GM12878 (cell line): ENCODE results near the gene IQGAP3. TPM values are rescaled to one million over a fixed set of nuclear protein-coding genes. Genes with fewer than 3 reads are reported as not detected.

ENCODE experiments used
- BCL3 ChIP-seq: IDR thresholded peaks from 2 replicates; pipeline ENCODE4 v1.6.1; 2011; ENCODE audit warnings: borderline replicate concordance, low read depth, mild to moderate bottlenecking, moderate library complexity, low read length; ENCODE audit not compliant: insufficient read depth, poor library complexity, severe bottlenecking
- E2F8 ChIP-seq: fragments of 450-650 bp; IDR thresholded peaks from 2 replicates; pipeline ENCODE4 v1.6.1; 2018; ENCODE audit warnings: mild to moderate bottlenecking, low read depth, moderate library complexity; ENCODE audit not compliant: partially characterized antibody
- EGR1 ChIP-seq, 2 experiments: IDR thresholded peaks; 1 replicate in 1 of 2; 2 replicates in 1 of 2; pipeline ENCODE4 v1.6.1; 2011 to 2012; ENCODE audit warnings: low read depth in 2 of 2, low read length in 2 of 2, borderline replicate concordance in 1 of 2, mild to moderate bottlenecking in 1 of 2, moderate library complexity in 1 of 2
- FOS ChIP-seq: IDR thresholded peaks from 3 replicates; pipeline ENCODE4 v1.6.1; 2011; ENCODE audit warnings: borderline replicate concordance; ENCODE audit not compliant: insufficient read length; ENCODE audit errors: extremely low read depth
- FOXM1 ChIP-seq: IDR thresholded peaks from 2 replicates; pipeline ENCODE4 v1.6.1; 2012; ENCODE audit warnings: low read depth, mild to moderate bottlenecking, inconsistent platforms, low read length, moderate library complexity
- MAX ChIP-seq: IDR thresholded peaks from 2 replicates; pipeline ENCODE4 v1.6.1; 2012; ENCODE audit warnings: low read depth, low read length, improper control_type of control experiment
- NBN ChIP-seq: fragments of 450-650 bp; IDR thresholded peaks from 2 replicates; pipeline ENCODE4 v1.6.1; 2016
- NKRF ChIP-seq: fragments of 450-650 bp; conservative IDR thresholded peaks from 2 replicates; pipeline ENCODE4 v1.6.1; 2017; ENCODE audit warnings: mild to moderate bottlenecking, moderate library complexity
- NR2C1 ChIP-seq: fragments of 450-650 bp; IDR thresholded peaks from 2 replicates; pipeline ENCODE4 v1.6.1; 2017; ENCODE audit warnings: antibody characterized with exemption, mild to moderate bottlenecking, moderate library complexity
- NR2C2 ChIP-seq: IDR thresholded peaks from 2 replicates; pipeline ENCODE4 v1.6.1; 2011; ENCODE audit warnings: borderline replicate concordance, low read depth; ENCODE audit not compliant: control insufficient read depth, insufficient read length
- PKNOX1 ChIP-seq: fragments of 450-650 bp; IDR thresholded peaks from 2 replicates; pipeline ENCODE4 v1.6.1; 2016; ENCODE audit warnings: mild to moderate bottlenecking
- SMARCA5 ChIP-seq: fragments of 450-650 bp; IDR thresholded peaks from 2 replicates; pipeline ENCODE4 v1.6.1; 2017; ENCODE audit warnings: mild to moderate bottlenecking
- STAT3 ChIP-seq: IDR thresholded peaks from 2 replicates; pipeline ENCODE4 v1.6.1; 2011; ENCODE audit warnings: low read depth, low read length, improper control_type of control experiment
- SUZ12 ChIP-seq: fragments of 200-600 bp; sonication (generic); IDR thresholded peaks from one replicate; pipeline ENCODE4 v1.6.1; 2018; ENCODE audit warnings: antibody characterized with exemption, mild to moderate bottlenecking; ENCODE audit not compliant: unreplicated experiment
- TARDBP ChIP-seq: IDR thresholded peaks from 2 replicates; pipeline ENCODE4 v1.6.1; 2016; ENCODE audit warnings: borderline replicate concordance
- ZBTB40 ChIP-seq: fragments of 450-650 bp; IDR thresholded peaks from 2 replicates; pipeline ENCODE4 v1.6.1; 2016; ENCODE audit warnings: mild to moderate bottlenecking, moderate library complexity, borderline replicate concordance
- ZNF384 ChIP-seq: IDR thresholded peaks from 2 replicates; pipeline ENCODE4 v1.6.1; 2012; ENCODE audit warnings: low read depth, mild to moderate bottlenecking, low read length, improper control_type of control experiment, borderline replicate concordance
- polyA plus RNA-seq, 11 experiments: library from polyadenylated mRNA; depleted of rRNA in 4 of 11; unstranded in 6 of 11; stranded (reverse) in 5 of 11; fragments of >200 nt; fragmentation: Nextera tagmentation in 4 of 11; fragmentation: Illumina TruSeq in 1 of 11; extraction: Ambion mirVana in 4 of 11; extraction: Trizol in 1 of 11; gene quantifications; 1 replicate in 1 of 11; 2 replicates in 10 of 11; pipeline versions ENCODE4 v1.2.1 to v1.2.3, GENCODE V29; 2011 to 2016; ENCODE audit warnings: inconsistent platforms in 2 of 11, missing spikeins in 2 of 11, low read depth in 1 of 11
- total RNA-seq, 4 experiments: library from RNA; depleted of rRNA in 3 of 4; stranded (reverse); fragments of >200 nt in 3 of 4; fragmentation: Illumina TruSeq in 1 of 4; extraction: Trizol in 1 of 4; gene quantifications; 2 replicates each; pipeline versions ENCODE4 v1.2.1 to v1.2.3, GENCODE V29; 2013 to 2021

IQGAP3 gene
- total and polyA plus RNA-seq, 10 of the 15 experiments (the other 5 are each of a cell fraction or from before 2014, with no cell fraction given) = 1.1 to 10.7 (median 7.9) TPM

- TF ChIP-seq E2F8 (peak; percentile 82), STAT3 (no peak), NBN (peak; percentile 71), NR2C2 (no peak), ZBTB40 (peak; percentile 89), SMARCA5 (no peak), FOXM1 (no peak), NR2C1 (peak; percentile 23; the same call in 1 of the 2 replicates), PKNOX1 (no peak), BCL3 (no peak), TARDBP (no peak), MAX (peak; percentile 54; the same call in 1 of the 2 replicates), SUZ12 (no peak), ZNF384 (no peak), FOS (no peak), NKRF (peak; percentile 100), EGR1 (IDR thresholded peaks at IDR 0.05; ENCODE audit: borderline replicate concordance in 1 of 2, low read depth in 2 of 2, low read length in 2 of 2) (peak in 1 of 2 experiments; percentile 48; a peak in 1 of 3 replicates)
Observed at GRCh38 chr1:156571919-156572662, at the start of gene IQGAP3 (continued).
